Regular cardiac myocyte (primary cell): ENCODE results near the gene MRTO4. TPM values are rescaled to one million over a fixed set of nuclear protein-coding genes. Genes with fewer than 3 reads are reported as not detected.

Experiments
- total RNA-seq: library from RNA; depleted of rRNA; stranded (reverse); fragments of >200 nt; gene quantifications from 2 replicates; pipeline ENCODE4 v1.2.3, GENCODE V29; 2014

The MRTO4 gene
- 21.7 and 58.5 TPM in 2 replicates for total RNA-seq

GRCh38 chr1:19251305-19252196 is at the start of gene MRTO4, which contains the start of gene EMC1:
Gene MRTO4 (plus strand): TSS chr1:19251805. CDS start chr1:19251836, 31 bp downstream.
Gene EMC1 (minus strand): TSS chr1:19251524. CDS start chr1:19251509, 15 bp downstream.

GRCh38 chr1:19209990-19210771 is 41.4 kb upstream of the MRTO4 start, which contains the start of gene UBR4:
Gene UBR4 (minus strand): TSS chr1:19210266. CDS start chr1:19210248, 18 bp downstream.

GRCh38 chr1:19288324-19289241 is 37.0 kb downstream of the MRTO4 start, which contains the start of gene AKR7A3:
Gene AKR7A3 (minus strand): TSS chr1:19288770. CDS start chr1:19288709, 61 bp downstream.

Other genes starting within 250 kb of the MRTO4 start
- 70.2 and 92.2 TPM in 2 replicates for gene UBR4, start 41.5 kb upstream of the MRTO4 start, total RNA-seq
- 82.9 and 83.0 TPM in 2 replicates for gene EMC1, start 281 bp upstream of the MRTO4 start, total RNA-seq
- 0.19 and 0.28 TPM in 2 replicates for gene AKR7A3, start 37.0 kb downstream of the MRTO4 start, total RNA-seq
- gene AKR7A2, start 60.3 kb downstream of the MRTO4 start, total RNA-seq = 44.8 and 55.8 TPM in 2 replicates
- gene SLC66A1, start 60.5 kb downstream of the MRTO4 start, total RNA-seq = 12.7 TPM in 2 replicates
- gene CAPZB, start 233.7 kb downstream of the MRTO4 start, total RNA-seq = 122 and 145 TPM in 2 replicates